GM19023 (cell line): Measurements from ENCODE around the gene TTN.
"Not testable (repeated sequence)": the region's sequence is repeated elsewhere in the genome, so short reads cannot be mapped to it uniquely, and the experiment has no call there.

Experiments used
- ATAC-seq: cut with Tn5 transposase; IDR thresholded peaks from one replicate; pipeline ENCODE4 v1.9.1; 2021; ENCODE audit warnings: mild to moderate bottlenecking, moderate library complexity; ENCODE audit not compliant: unreplicated experiment

Gene TTN

GRCh38 chr2:178677599-178677998 lies 129.6 kb downstream of the TTN start:
- ATAC-seq, result no peak

GRCh38 chr2:178676046-178676445 lies 131.2 kb downstream of the TTN start:
- ATAC-seq, result no peak

DNA sequence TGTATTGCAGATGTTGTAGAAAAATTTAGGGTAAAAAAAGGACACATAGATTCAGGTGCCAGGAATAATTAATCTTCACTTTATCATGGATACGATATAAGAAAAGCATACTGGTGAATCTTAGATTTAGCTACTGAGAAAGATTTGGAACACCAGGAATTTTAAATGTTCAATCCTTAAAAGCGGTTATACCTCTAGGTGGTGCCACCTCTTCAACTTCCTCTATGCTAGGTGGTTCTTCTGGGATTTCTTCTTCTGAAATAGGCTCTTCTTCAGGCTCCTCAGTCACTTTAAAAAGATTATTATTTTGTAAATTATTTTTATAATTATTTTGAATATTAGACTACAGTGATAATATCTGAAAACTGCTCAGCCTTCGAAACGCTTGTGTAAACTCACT lies 133.1 kb downstream of the TTN start:
- no peak for ATAC-seq

GRCh38 chr2:178666458-178666857 lies 140.8 kb downstream of the TTN start:
- ATAC-seq, result no peak

- ATAC-seq, result not testable (repeated sequence)
Observed at GRCh38 chr2:178658480-178658879, 148.7 kb downstream of the TTN start.

GRCh38 chr2:178650554-178650953 lies 156.7 kb downstream of the TTN start:
- no peak for ATAC-seq

DNA sequence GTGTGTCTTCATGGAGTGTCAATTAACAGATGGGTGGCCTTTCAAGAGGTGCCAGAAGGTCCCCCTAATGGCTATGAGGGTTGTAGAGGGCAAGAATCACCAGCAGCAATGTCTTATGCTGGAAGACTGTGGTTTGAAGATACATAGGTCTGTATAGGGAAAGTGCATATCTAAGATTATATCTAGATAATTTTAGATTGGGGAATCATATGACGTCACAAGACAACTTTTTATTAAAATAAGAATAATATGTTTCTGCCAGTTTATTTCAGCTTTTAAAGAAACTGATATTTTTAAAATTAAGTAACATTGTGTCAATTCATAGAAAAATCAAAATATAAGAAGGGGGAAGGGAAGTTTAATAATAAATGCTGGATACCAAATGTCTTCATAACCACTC lies 162.3 kb downstream of the TTN start:
- no peak for ATAC-seq

DNA sequence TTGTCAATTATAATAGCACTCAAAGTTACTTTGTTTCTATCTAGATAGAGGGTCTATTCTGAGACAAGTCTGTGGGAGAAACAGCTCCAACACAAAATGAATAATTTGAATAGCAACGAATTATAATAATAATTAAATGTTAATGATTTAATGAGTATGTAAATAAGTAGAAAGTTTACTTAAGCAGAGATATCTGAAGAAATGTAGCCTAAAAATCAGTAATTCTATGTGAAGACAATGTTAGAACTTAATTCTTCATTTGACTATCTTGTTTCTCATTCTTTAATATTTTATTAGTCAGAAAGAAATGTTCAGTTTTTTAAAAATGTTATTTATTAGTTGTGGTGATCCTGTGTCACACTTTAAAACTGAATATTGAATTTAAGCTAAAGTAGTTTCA lies 165.7 kb downstream of the TTN start:
- no peak for ATAC-seq

DNA sequence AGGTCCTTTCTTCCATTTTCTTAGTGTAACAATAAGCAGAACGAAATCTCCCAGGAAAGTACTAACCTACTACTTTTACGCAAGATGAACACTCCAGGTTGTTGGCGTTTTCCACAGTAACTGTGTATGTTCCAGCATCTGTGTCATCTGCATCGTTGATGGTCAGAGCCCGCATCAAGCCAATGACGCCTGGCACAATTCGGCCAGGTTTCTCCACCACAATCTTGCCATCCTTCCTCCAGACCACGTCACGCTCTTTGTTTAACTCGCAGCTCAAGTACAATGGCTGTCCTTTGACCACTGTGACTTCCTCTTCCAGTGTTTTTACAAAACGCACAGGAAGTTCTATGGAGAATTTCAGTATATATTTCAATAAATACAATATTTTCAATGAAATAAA lies 171.3 kb downstream of the TTN start:
- no peak for ATAC-seq

DNA sequence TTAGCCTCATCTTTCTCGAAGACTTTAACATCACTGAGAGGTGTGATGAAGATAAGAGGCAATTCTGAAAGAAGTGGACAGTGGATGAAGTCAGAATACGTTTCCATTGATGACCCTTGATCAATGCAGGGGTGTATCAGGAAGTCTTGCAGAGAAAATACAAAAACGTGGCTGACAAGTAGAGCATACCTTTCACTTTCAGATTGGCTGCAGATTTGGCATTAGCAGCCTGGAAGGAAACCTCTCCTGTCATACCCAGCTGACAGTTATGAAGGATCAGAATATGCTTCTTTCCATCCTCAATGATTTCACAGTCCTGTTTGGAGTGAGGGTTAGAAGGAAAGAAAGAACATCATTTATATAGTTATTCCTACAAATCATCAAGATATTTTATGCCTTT lies 174.5 kb downstream of the TTN start:
- no peak for ATAC-seq

- ATAC-seq, result no peak
Observed at GRCh38 chr2:178630581-178630980, 176.6 kb downstream of the TTN start.

DNA sequence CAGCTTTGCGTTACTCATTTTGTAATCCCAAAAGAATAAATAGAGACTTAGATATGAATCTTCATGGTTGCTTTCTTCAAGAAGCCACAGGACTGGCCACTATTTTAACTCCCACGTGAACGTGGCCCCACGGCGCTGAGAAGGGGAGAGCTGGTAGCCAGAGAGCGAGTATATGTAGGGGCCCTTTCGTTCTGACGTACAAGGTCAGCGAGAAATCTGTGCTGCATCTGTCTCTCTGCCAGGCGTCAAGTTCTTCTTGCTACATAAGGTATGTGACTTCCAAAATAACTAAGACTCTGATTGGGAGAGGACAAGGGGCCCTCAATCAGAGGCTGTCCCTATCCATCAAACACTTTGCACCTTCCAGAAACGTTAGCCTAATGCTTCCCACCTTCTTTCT lies 177.8 kb downstream of the TTN start:
- ATAC-seq, result no peak

DNA sequence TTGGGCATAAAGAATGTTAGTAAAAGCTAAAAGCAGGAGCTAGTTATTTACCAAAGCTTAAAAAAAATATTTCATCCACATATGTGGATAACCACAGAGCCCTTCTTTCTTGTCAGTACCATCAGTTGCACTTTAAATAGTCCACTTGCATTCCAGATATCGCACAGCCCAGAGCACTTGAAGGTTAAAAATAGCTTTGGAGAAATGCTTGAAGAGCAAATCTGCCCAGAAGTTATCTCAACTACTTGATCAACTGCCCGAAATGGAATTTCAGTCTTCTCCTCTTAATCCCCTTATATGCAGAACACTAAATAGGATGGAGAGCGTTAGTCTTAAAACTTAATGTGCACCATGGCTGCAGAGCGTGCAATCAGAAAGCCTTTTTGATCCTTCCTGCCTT lies 178.6 kb downstream of the TTN start:
- ATAC-seq, result no peak

- no peak for ATAC-seq
Observed at GRCh38 chr2:178627401-178627800, 179.8 kb downstream of the TTN start.

- ATAC-seq, result no peak
Observed at GRCh38 chr2:178615969-178616368, 191.3 kb downstream of the TTN start.

DNA sequence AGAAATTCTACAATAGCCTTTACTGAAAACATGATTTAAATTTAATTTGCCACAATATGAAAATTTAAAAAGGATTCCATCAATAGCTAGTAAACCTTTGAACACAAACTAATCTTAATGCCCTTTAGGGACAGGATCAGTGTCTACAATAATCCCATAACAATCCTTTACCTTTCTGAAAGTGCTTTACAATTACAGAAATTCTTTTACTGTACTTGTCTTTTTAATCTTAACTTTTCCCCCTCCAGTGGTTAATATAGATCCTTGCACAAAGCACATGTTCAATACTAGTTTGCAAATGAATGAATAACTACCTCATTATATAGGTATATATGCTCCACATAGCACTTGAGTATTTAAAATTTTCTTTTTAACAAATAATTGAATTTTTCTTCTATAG lies 204.3 kb downstream of the TTN start:
- no peak for ATAC-seq

GRCh38 chr2:178592655-178593054 lies 214.6 kb downstream of the TTN start:
- no peak for ATAC-seq

DNA sequence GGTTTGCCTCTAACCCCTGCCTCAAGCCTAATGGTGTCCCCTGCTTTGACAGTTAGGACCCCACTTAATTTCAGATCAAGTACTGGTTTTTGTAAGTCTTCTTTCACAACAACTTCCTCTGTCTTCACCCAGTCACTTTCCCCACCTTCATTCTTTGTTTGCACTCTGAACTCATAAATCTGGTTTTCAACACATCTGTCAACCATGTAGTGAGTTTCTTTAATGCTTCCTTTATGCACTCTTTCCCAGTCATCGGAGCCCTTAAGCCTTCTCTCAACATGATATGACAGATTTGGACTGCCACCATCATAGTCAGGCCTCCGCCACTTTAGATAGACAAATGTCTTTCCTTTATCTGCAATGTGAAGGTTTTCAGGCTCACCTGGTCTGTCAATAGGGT lies 217.9 kb downstream of the TTN start:
- no peak for ATAC-seq

- ATAC-seq, result no peak
Observed at GRCh38 chr2:178584666-178585065, 222.6 kb downstream of the TTN start.

GRCh38 chr2:178579006-178579405 lies 228.2 kb downstream of the TTN start:
- ATAC-seq, result no peak

DNA sequence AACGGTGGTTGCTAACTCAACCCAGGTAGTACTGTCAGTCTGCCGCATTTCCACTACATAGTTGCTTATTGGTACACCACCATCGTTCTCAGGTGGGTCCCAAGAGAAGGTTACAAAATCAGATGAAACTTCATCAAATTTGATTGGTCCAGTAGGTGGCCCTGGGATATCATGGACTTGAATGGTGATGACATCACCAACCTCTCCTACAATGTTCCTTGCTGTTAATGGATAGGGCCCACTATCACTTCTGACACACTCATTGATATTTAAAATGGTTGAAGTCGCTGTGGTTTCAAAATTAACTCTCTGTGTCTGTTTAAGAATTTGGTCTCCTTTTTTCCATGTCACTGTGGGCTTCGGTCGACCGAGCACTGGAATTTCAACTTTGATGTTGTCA lies 232.4 kb downstream of the TTN start:
- no peak for ATAC-seq

- no peak for ATAC-seq
Observed at GRCh38 chr2:178568227-178568626, 239.0 kb downstream of the TTN start.

DNA sequence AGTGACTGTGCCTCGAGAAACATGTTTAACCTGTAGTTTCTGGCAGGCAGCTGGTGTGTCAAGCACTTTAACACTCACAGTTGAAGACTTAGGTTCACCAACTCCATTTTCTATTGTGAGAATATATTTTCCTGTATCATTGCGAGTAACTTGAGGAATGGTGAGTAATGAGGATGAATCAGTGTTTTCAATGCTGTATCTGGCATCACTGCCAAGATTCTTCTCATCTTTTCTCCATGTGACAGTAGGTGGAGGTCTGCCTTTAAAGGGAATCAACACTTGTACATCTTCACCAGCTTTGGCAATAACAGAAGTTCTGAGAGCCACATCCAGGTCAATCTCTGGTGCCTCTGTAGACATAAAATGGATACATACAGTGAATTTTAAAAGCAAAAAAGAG lies 254.2 kb downstream of the TTN start:
- ATAC-seq, result no peak

DNA sequence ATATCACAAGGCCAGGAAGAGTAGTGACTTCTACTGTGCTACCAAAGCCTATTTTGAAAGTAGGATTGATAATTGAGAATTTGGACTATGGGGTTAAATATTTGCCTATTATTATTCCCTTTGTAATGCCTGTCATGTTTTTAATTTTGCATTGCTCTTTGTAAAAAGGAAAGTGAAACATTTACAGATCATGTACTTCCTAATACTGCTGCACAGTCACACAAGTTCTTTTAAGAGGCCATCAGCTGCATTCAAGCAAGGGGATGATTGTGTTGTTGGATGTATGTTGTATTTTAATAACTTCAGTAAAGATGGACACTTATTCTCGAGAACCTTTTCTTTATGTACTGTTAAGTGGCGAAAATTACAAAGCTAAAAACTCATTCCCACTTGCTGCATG lies 256.9 kb downstream of the TTN start:
- ATAC-seq, result peak; percentile 57
